Measurements from ENCODE around the gene JADE2. TPM values are rescaled to one million over a fixed set of nuclear protein-coding genes. Genes with fewer than 3 reads are reported as not detected.
"Not testable (repeated sequence)": the region's sequence is repeated elsewhere in the genome, so short reads cannot be mapped to it uniquely, and the experiment has no call there.

JADE2 gene
- total RNA-seq, 4 donors from 2014 or later = 46.0 to 113 (median 89.2) TPM

- Histone ChIP-seq H3K4me3 (no peak overlapping the region), H3K9me3 (no peaks in the 10 kb centered on the region), H3K27me3 (no peaks in the 10 kb centered on the region), H3K27ac (no peak overlapping the region), H3K4me1 (no peaks in the 10 kb centered on the region), H3K36me3 (no peaks in the 10 kb centered on the region)
- whole genome bisulfite sequencing, 2 donors (ENCODE audit: low coverage in 1 of 2) = 67% methylated on average over 1 of the region's 1 CpG; no CpG with 5 or more reads in 1 of the 2 donors
- TF ChIP-seq POLR2A (IDR thresholded peaks at IDR 0.05) (no peak), CTCF (IDR thresholded peaks at IDR 0.05) (no peak), POLR2AphosphoS5 (IDR thresholded peaks at IDR 0.05) (no peak), EP300 (IDR thresholded peaks at IDR 0.05) (no peak)
- no peak for ATAC-seq
These were observed 30.7 kb upstream of the JADE2 start for GRCh38 chr5:134494780-134495179.

DNA sequence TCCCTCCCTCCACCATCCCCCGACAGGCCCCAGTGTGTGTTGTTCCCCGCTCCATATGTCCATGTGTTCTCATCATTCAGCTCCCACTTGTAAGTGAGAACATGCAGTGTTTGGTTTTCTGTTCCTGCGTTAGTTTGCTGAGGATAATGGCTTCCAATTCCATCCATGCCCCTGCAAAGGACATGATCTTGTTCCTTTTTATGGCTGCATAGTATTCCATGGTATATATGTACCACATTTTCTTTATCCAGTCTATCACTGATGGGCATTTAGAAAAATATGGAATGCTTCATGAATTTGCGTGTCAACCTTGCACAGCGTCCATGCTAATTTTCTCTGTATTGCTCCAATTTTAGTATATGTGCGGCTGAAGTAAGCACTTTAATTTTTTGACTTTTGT lies 25.6 kb upstream of the JADE2 start:
- H3K4me3 ChIP-seq, ATAC-seq, H3K27ac ChIP-seq, H3K27me3 ChIP-seq, H3K36me3 ChIP-seq, H3K9me3 ChIP-seq: not testable (repeated sequence)
- peaks cover 0 to 22% (median 14%) of the 10 kb centered on the region in 3 donors for H3K4me1 ChIP-seq
- WGBS, 2 donors (ENCODE audit: low coverage in 1 of 2) = 94 to 100% methylated on average over 2 to 6 of the region's 6 CpGs

DNA sequence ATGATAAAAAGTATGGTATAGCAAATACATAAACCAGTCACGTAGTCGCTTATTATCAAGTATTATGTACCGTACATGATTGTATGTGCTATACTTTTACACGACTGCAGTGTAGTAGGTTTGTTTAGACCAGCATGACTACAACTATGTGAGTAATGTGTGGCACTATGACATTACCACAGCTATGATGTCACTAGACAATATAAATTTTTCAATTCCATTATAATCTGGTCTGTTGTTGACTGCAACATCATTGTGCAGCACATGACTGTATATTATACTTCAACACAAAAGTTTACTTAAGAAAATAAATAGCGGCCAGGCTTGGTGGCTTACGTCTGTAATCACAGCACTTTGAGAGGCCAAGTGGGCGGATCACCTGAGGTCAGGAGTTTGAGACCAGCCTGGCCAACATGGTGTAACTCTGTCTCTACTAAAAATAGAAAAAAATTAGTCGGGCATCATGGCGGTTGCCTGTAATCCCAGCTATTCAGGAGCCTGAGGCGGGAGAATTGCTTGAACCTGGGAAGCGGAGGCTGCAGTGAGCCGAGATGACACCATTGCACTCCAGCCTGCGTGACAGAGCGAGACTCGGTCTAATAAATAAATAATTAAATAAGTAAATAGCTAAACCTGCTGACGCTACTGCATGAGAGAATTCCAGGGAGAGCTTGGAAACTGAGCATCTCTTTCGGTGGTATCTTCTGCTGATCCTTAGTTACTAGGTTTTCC lies 24.6 kb upstream of the JADE2 start:
- no peak overlapping the region for H3K27ac ChIP-seq
- 90 to 94% methylated on average over 16 of the region's 17 CpGs for WGBS, 2 donors (ENCODE audit: low coverage in 1 of 2)
- H3K4me3 ChIP-seq = no peak overlapping the region
- TF ChIP-seq POLR2AphosphoS5 (IDR thresholded peaks at IDR 0.05) = no peak
- TF ChIP-seq CTCF (IDR thresholded peaks at IDR 0.05) = no peak
- TF ChIP-seq POLR2A (IDR thresholded peaks at IDR 0.05) = no peak
- TF ChIP-seq EP300 (IDR thresholded peaks at IDR 0.05) = no peak
- no peaks in the 10 kb centered on the region for H3K9me3 ChIP-seq
- ATAC-seq = no peak
- peaks cover 0 to 24% (median 14%) of the 10 kb centered on the region in 3 donors for H3K4me1 ChIP-seq
- no peaks in the 10 kb centered on the region for H3K36me3 ChIP-seq
- H3K27me3 ChIP-seq = no peaks in the 10 kb centered on the region

DNA sequence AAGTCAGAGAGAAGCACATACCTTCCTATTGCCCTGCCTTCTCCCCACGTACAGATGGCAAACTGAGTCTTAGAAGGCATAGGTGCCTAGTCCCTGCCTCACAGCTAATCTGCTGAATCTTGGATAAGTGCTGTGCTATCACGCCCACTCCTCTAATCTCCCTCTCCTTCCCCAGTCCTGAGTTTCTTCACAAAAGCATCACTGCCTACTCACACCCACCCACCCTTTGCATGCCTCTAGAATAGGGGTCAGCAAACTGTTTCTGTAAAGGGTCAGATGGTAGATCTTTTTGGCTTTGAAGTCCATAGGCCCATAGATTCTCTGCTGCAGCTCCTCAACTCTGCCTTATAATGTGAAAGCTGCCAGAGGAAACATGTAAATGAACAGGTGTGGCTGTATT lies 23.2 kb upstream of the JADE2 start:
- ATAC-seq = no peak
- TF ChIP-seq EP300 (IDR thresholded peaks at IDR 0.05) (no peak), CTCF (IDR thresholded peaks at IDR 0.05) (no peak), POLR2AphosphoS5 (IDR thresholded peaks at IDR 0.05) (no peak), POLR2A (IDR thresholded peaks at IDR 0.05) (no peak)
- Histone ChIP-seq H3K36me3 (no peaks in the 10 kb centered on the region), H3K9me3 (no peaks in the 10 kb centered on the region), H3K4me1 (peaks cover 0 to 34% (median 21%) of the 10 kb centered on the region in 3 donors), H3K27ac (no peak overlapping the region), H3K4me3 (no peak overlapping the region), H3K27me3 (no peaks in the 10 kb centered on the region)
- 75% methylated on average over 2 of the region's 2 CpGs; no CpG with 5 or more reads in 1 of the 2 donors for WGBS, 2 donors (ENCODE audit: low coverage in 1 of 2)

GRCh38 chr5:134503088-134503936 lies 22.2 kb upstream of the JADE2 start:
- TF ChIP-seq POLR2AphosphoS5 (IDR thresholded peaks at IDR 0.05) (peak; percentile 40), POLR2A (IDR thresholded peaks at IDR 0.05) (no peak), CTCF (IDR thresholded peaks at IDR 0.05) (no peak), EP300 (IDR thresholded peaks at IDR 0.05) (no peak)
- ATAC-seq = peak; percentile 91
- WGBS, 2 donors (ENCODE audit: low coverage in 1 of 2) = 56 to 70% methylated on average over 4 to 11 of the region's 11 CpGs
- Histone ChIP-seq H3K4me3 (no peak overlapping the region), H3K9me3 (no peaks in the 10 kb centered on the region), H3K27me3 (no peaks in the 10 kb centered on the region), H3K36me3 (no peaks in the 10 kb centered on the region), H3K27ac (peak overlapping the region; percentile 39 to 84 (median 71)), H3K4me1 (peaks cover 0 to 34% (median 21%) of the 10 kb centered on the region in 3 donors)

All from gastroesophageal sphincter (tissue), 4 donors.